Immature natural killer cell (primary cell): ENCODE data around the gene TBC1D4. TPM values are rescaled to one million over a fixed set of nuclear protein-coding genes. Genes with fewer than 3 reads are reported as not detected.

Experiments
- DNase-seq, 3 donors: peaks; one replicate each; pipeline ENCODE4 v3.0.0; 2022; ENCODE audit warnings: mixed read lengths in 1 of 3
- H3K27ac Mint-ChIP-seq, 6 donors: one replicate each; pipeline ENCODE4 v1.8.0; 2020; ENCODE audit warnings: mixed read lengths in 6 of 6, mild to moderate bottlenecking in 5 of 6, inconsistent platforms in 4 of 6, moderate library complexity in 3 of 6
- H3K27me3 Mint-ChIP-seq, 3 donors: one replicate each; pipeline ENCODE4 v1.8.0; 2020 to 2021; ENCODE audit warnings: low read depth in 3 of 3, mild to moderate bottlenecking in 3 of 3, mixed read lengths in 3 of 3, moderate library complexity in 3 of 3, inconsistent platforms in 1 of 3
- H3K36me3 Mint-ChIP-seq, 3 donors: one replicate each; pipeline ENCODE4 v1.8.0; 2020; ENCODE audit warnings: mixed read lengths in 3 of 3, inconsistent platforms in 2 of 3, mild to moderate bottlenecking in 2 of 3
- H3K4me1 Mint-ChIP-seq, 2 donors: one replicate each; pipeline ENCODE4 v1.8.0; 2020; ENCODE audit warnings: inconsistent platforms in 2 of 2, mild to moderate bottlenecking in 2 of 2, mixed read lengths in 2 of 2, moderate library complexity in 1 of 2
- H3K4me3 Mint-ChIP-seq, 5 donors: one replicate each; pipeline ENCODE4 v1.8.0; 2020; ENCODE audit warnings: mild to moderate bottlenecking in 5 of 5, mixed read lengths in 5 of 5, inconsistent platforms in 3 of 5, moderate library complexity in 3 of 5
- H3K9me3 Mint-ChIP-seq, 6 donors: one replicate each; pipeline ENCODE4 v1.8.0; 2020; ENCODE audit warnings: mild to moderate bottlenecking in 6 of 6, mixed read lengths in 6 of 6, inconsistent platforms in 4 of 6, moderate library complexity in 3 of 6
- polyA plus RNA-seq, 3 donors: library from polyadenylated mRNA; unstranded; fragments of 300-500 nt; fragmentation: Illumina TruSeq; gene quantifications; one replicate each; pipeline ENCODE4 v1.2.3, GENCODE V29; 2021

Gene TBC1D4
- polyA plus RNA-seq, 3 donors from 2014 or later: 0.86 to 1.5 (median 1.2) TPM

GRCh38 chr13:75331792-75332349, 150.1 kb downstream of the TBC1D4 start:
- Mint-ChIP-seq H3K4me3 (no peak overlapping the region), H3K36me3 (no peaks in the 10 kb centered on the region), H3K27ac (no peak overlapping the region), H3K4me1 (peaks cover 2 to 6% of the 10 kb centered on the region in 2 donors), H3K27me3 (peaks cover 0 to 5% (median 2%) of the 10 kb centered on the region in 3 donors), H3K9me3 (no peaks in the 10 kb centered on the region)
- DNase-seq: no peak

GRCh38 chr13:75330770-75331169, 151.2 kb downstream of the TBC1D4 start:
- H3K4me1 Mint-ChIP-seq: peaks cover 12 to 17% of the 10 kb centered on the region in 2 donors
- H3K27me3 Mint-ChIP-seq: peaks cover 0 to 5% (median 2%) of the 10 kb centered on the region in 3 donors
- H3K36me3 Mint-ChIP-seq: no peaks in the 10 kb centered on the region
- no peak overlapping the region for H3K4me3 Mint-ChIP-seq
- no peaks in the 10 kb centered on the region for H3K9me3 Mint-ChIP-seq
- no peak for DNase-seq
- no peak overlapping the region for H3K27ac Mint-ChIP-seq

GRCh38 chr13:75329723-75330122, 152.2 kb downstream of the TBC1D4 start:
- H3K4me3 Mint-ChIP-seq: no peak overlapping the region
- DNase-seq: no peak
- peak overlapping the region in 1 of 6 donors; percentile 32 for H3K27ac Mint-ChIP-seq
- H3K9me3 Mint-ChIP-seq: no peaks in the 10 kb centered on the region
- H3K36me3 Mint-ChIP-seq: no peaks in the 10 kb centered on the region
- H3K27me3 Mint-ChIP-seq: peaks cover 0 to 2% (median 0%) of the 10 kb centered on the region in 3 donors
- H3K4me1 Mint-ChIP-seq: peaks cover 12 to 17% of the 10 kb centered on the region in 2 donors

- Mint-ChIP-seq H3K9me3 (no peaks in the 10 kb centered on the region), H3K36me3 (no peaks in the 10 kb centered on the region)
Observed at GRCh38 chr13:75329097-75329496, 152.9 kb downstream of the TBC1D4 start.

GRCh38 chr13:75327135-75327510, 154.8 kb downstream of the TBC1D4 start:
- Mint-ChIP-seq H3K4me3 (peak overlapping the region; percentile 67 to 87 (median 76)), H3K4me1 (peaks cover 12 to 17% of the 10 kb centered on the region in 2 donors), H3K36me3 (no peaks in the 10 kb centered on the region), H3K27me3 (peaks cover 0 to 2% (median 0%) of the 10 kb centered on the region in 3 donors), H3K9me3 (no peaks in the 10 kb centered on the region), H3K27ac (peak overlapping the region in 4 of 6 donors; percentile 21 to 75 (median 60))
- DNase-seq: no peak

More at GRCh38 chr13:75329097-75329496, 152.9 kb downstream of the TBC1D4 start:
- DNase-seq: no peak
- Mint-ChIP-seq H3K4me3 (no peak overlapping the region), H3K27me3 (peaks cover 0 to 2% (median 0%) of the 10 kb centered on the region in 3 donors), H3K27ac (no peak overlapping the region), H3K4me1 (peaks cover 12 to 17% of the 10 kb centered on the region in 2 donors)

- H3K36me3 Mint-ChIP-seq: no peaks in the 10 kb centered on the region
- peaks cover 12 to 17% of the 10 kb centered on the region in 2 donors for H3K4me1 Mint-ChIP-seq
- peak overlapping the region; percentile 67 to 87 (median 76) for H3K4me3 Mint-ChIP-seq
- H3K27me3 Mint-ChIP-seq: peaks cover 0 to 2% (median 2%) of the 10 kb centered on the region in 3 donors
- peak overlapping the region; percentile 8 to 75 (median 60) for H3K27ac Mint-ChIP-seq
- no peaks in the 10 kb centered on the region for H3K9me3 Mint-ChIP-seq
- DNase-seq: peak; percentile 17 to 40 (median 31)
Observed at GRCh38 chr13:75326173-75327134, 155.5 kb downstream of the TBC1D4 start.

- H3K9me3 Mint-ChIP-seq: no peaks in the 10 kb centered on the region
- peaks cover 12 to 17% of the 10 kb centered on the region in 2 donors for H3K4me1 Mint-ChIP-seq
- H3K4me3 Mint-ChIP-seq: peak overlapping the region in 2 of 5 donors; percentile 67 to 87
- H3K36me3 Mint-ChIP-seq: no peaks in the 10 kb centered on the region
- DNase-seq: no peak
- peak overlapping the region in 1 of 6 donors; percentile 60 for H3K27ac Mint-ChIP-seq
- peaks cover 0 to 2% (median 2%) of the 10 kb centered on the region in 3 donors for H3K27me3 Mint-ChIP-seq
Observed at GRCh38 chr13:75325711-75326110, 156.3 kb downstream of the TBC1D4 start.

GRCh38 chr13:75324413-75324940, 157.5 kb downstream of the TBC1D4 start:
- no peak for DNase-seq
- H3K36me3 Mint-ChIP-seq: no peaks in the 10 kb centered on the region
- peaks cover 0 to 2% (median 2%) of the 10 kb centered on the region in 3 donors for H3K27me3 Mint-ChIP-seq
- H3K9me3 Mint-ChIP-seq: no peaks in the 10 kb centered on the region
- H3K27ac Mint-ChIP-seq: no peak overlapping the region
- peaks cover 12 to 17% of the 10 kb centered on the region in 2 donors for H3K4me1 Mint-ChIP-seq
- peak overlapping the region in 1 of 5 donors; percentile 36 for H3K4me3 Mint-ChIP-seq

GRCh38 chr13:75321084-75321483, 160.9 kb downstream of the TBC1D4 start:
- peaks cover 2 to 3% of the 10 kb centered on the region in 2 donors for H3K4me1 Mint-ChIP-seq
- H3K27me3 Mint-ChIP-seq: peaks cover 0 to 2% (median 0%) of the 10 kb centered on the region in 3 donors
- DNase-seq: no peak
- no peak overlapping the region for H3K4me3 Mint-ChIP-seq
- H3K27ac Mint-ChIP-seq: no peak overlapping the region
- no peaks in the 10 kb centered on the region for H3K36me3 Mint-ChIP-seq
- no peaks in the 10 kb centered on the region for H3K9me3 Mint-ChIP-seq

GRCh38 chr13:75319254-75319653, 162.7 kb downstream of the TBC1D4 start:
- no peak for DNase-seq
- Mint-ChIP-seq H3K27ac (no peak overlapping the region), H3K4me3 (no peak overlapping the region), H3K4me1 (no peaks in the 10 kb centered on the region), H3K36me3 (no peaks in the 10 kb centered on the region), H3K27me3 (peaks cover 0 to 2% (median 0%) of the 10 kb centered on the region in 3 donors), H3K9me3 (no peaks in the 10 kb centered on the region)

- Mint-ChIP-seq H3K4me3 (no peak overlapping the region), H3K36me3 (no peaks in the 10 kb centered on the region), H3K27me3 (peaks cover 0 to 2% (median 0%) of the 10 kb centered on the region in 3 donors), H3K27ac (no peak overlapping the region), H3K9me3 (no peaks in the 10 kb centered on the region), H3K4me1 (peaks cover 0 to 2% of the 10 kb centered on the region in 2 donors)
- DNase-seq: no peak
Observed at GRCh38 chr13:75318138-75318833, 163.7 kb downstream of the TBC1D4 start.

GRCh38 chr13:75316427-75316826, 165.5 kb downstream of the TBC1D4 start:
- H3K27ac Mint-ChIP-seq: no peak overlapping the region
- no peak overlapping the region for H3K4me3 Mint-ChIP-seq
- H3K4me1 Mint-ChIP-seq: peaks cover 3 to 14% of the 10 kb centered on the region in 2 donors
- peaks cover 0 to 2% (median 0%) of the 10 kb centered on the region in 6 donors for H3K9me3 Mint-ChIP-seq
- H3K36me3 Mint-ChIP-seq: no peaks in the 10 kb centered on the region
- peaks cover 0 to 2% (median 0%) of the 10 kb centered on the region in 3 donors for H3K27me3 Mint-ChIP-seq
- no peak for DNase-seq

GRCh38 chr13:75312884-75313520, 169.0 kb downstream of the TBC1D4 start:
- H3K9me3 Mint-ChIP-seq: peaks cover 0 to 5% (median 0%) of the 10 kb centered on the region in 6 donors
- peak in 2 of 3 donors; percentile 1 to 7 for DNase-seq
- peaks cover 3 to 14% of the 10 kb centered on the region in 2 donors for H3K4me1 Mint-ChIP-seq
- H3K27me3 Mint-ChIP-seq: peaks cover 0 to 2% (median 0%) of the 10 kb centered on the region in 3 donors
- no peak overlapping the region for H3K4me3 Mint-ChIP-seq
- H3K27ac Mint-ChIP-seq: no peak overlapping the region
- peaks cover 0 to 4% (median 0%) of the 10 kb centered on the region in 3 donors for H3K36me3 Mint-ChIP-seq
